Esophagus squamous epithelium (tissue), 5 donors: ENCODE measurements around the gene RAP1A. TPM values are rescaled to one million over a fixed set of nuclear protein-coding genes. Genes with fewer than 3 reads are reported as not detected.
"Not testable (repeated sequence)": the region's sequence is repeated elsewhere in the genome, so short reads cannot be mapped to it uniquely, and the experiment has no call there.

Experiments
- DNase-seq: peaks from one replicate; lab custom pipeline; 2025; lab: John Stamatoyannopoulos, UW
- H3K27ac ChIP-seq, 4 donors: fragments of 200-600 bp; sonication (generic); one replicate each; pipeline ENCODE4 v1.5.1; 2016 to 2019; ENCODE audit warnings: mild to moderate bottlenecking in 1 of 4
- H3K27me3 ChIP-seq, 4 donors: fragments of 200-600 bp; sonication (generic); 1 replicate in 3 of 4; 2 replicates in 1 of 4; pipeline versions ENCODE4 v1.5.1 to v1.6.0; 2017 to 2021; ENCODE audit warnings: antibody characterized with exemption in 1 of 4
- H3K36me3 ChIP-seq, 3 donors: fragments of 200-600 bp; sonication (generic); one replicate each; pipeline ENCODE4 v1.5.1; 2016 to 2019
- H3K4me1 ChIP-seq, 3 donors: fragments of 200-600 bp; sonication (generic); one replicate each; pipeline ENCODE4 v1.5.1; 2017 to 2019
- H3K4me3 ChIP-seq, 4 donors: fragments of 200-600 bp; sonication (generic); 1 replicate in 3 of 4; 2 replicates in 1 of 4; pipeline ENCODE4 v1.5.1; 2016 to 2019; ENCODE audit warnings: mild to moderate bottlenecking in 2 of 4, moderate library complexity in 1 of 4
- H3K9me3 ChIP-seq, 3 donors: fragments of 200-600 bp; sonication (generic); one replicate each; pipeline ENCODE4 v1.5.1; 2016 to 2019
- CTCF ChIP-seq, 6 experiments: fragments of 450-650 bp in 4 of 6; fragments of 200-600 bp in 2 of 6; sonication (generic) in 2 of 6; IDR thresholded peaks; one replicate each; pipeline ENCODE4 v1.5.1; 2016 to 2019; ENCODE audit warnings: antibody characterized with exemption in 6 of 6, mild to moderate bottlenecking in 4 of 6, moderate library complexity in 4 of 6
- POLR2A ChIP-seq, 4 donors: fragments of 450-650 bp; IDR thresholded peaks; one replicate each; pipeline ENCODE4 v1.6.1; 2017; ENCODE audit warnings: antibody characterized with exemption in 4 of 4, mild to moderate bottlenecking in 4 of 4, moderate library complexity in 3 of 4
- WGBS, 2 donors: methylation state at CpG; one replicate each; pipeline ENCODE4 v1.1.5; 2018; 5-methylcytosine and 5-hydroxymethylcytosine counted together
- intact Hi-C: fragments of 100-400 bp; cut with DNase I; formaldehyde crosslinking; loops from one replicate; pipeline ENCODE4 v1.15.0; 2022
- total RNA-seq, 4 donors: library from RNA; depleted of rRNA; stranded (reverse); fragments of >200 nt; gene quantifications; one replicate each; pipeline ENCODE4 v1.1.0, GENCODE V29; 2016
- donor health status: DM: yes; HTN: yes; CAD: no.

RAP1A gene
- total RNA-seq, 4 donors from 2014 or later: 24.3 to 111 (median 43.3) TPM

GRCh38 chr1:111628153-111628552, 8.6 kb downstream of the RAP1A start:
- TF ChIP-seq CTCF (IDR thresholded peaks at IDR 0.05) (no peak), POLR2A (IDR thresholded peaks at IDR 0.05) (no peak)
- Histone ChIP-seq H3K4me1 (peaks cover 0 to 92% (median 27%) of the 10 kb centered on the region in 3 donors), H3K36me3 (no peaks in the 10 kb centered on the region), H3K4me3 (no peak overlapping the region), H3K27me3 (no peaks in the 10 kb centered on the region), H3K27ac (no peak overlapping the region), H3K9me3 (no peaks in the 10 kb centered on the region)
- 73 to 81% methylated on average over 1 of the region's 2 CpGs for WGBS, 2 donors
- no peak for DNase-seq
- intact Hi-C loops: no loop called here

GRCh38 chr1:111629190-111629954, 9.8 kb downstream of the RAP1A start:
- WGBS, 2 donors: 78 to 86% methylated on average over 4 of the region's 4 CpGs
- Histone ChIP-seq H3K36me3 (no peaks in the 10 kb centered on the region), H3K4me3 (no peak overlapping the region), H3K4me1 (peaks cover 0 to 80% (median 22%) of the 10 kb centered on the region in 3 donors), H3K27me3 (no peaks in the 10 kb centered on the region), H3K27ac (peak overlapping the region in 1 of 4 donors; percentile 8), H3K9me3 (no peaks in the 10 kb centered on the region)
- no peak for TF ChIP-seq POLR2A (IDR thresholded peaks at IDR 0.05)
- TF ChIP-seq CTCF (IDR thresholded peaks at IDR 0.05): no peak
- no peak for DNase-seq
- intact Hi-C loops: no loop called here

- no peak for DNase-seq
- no peaks in the 10 kb centered on the region for H3K36me3 ChIP-seq
- TF ChIP-seq POLR2A (IDR thresholded peaks at IDR 0.05): no peak
- TF ChIP-seq CTCF (IDR thresholded peaks at IDR 0.05): no peak
- H3K4me1 ChIP-seq: peaks cover 0 to 74% (median 17%) of the 10 kb centered on the region in 3 donors
- no peaks in the 10 kb centered on the region for H3K9me3 ChIP-seq
- no peaks in the 10 kb centered on the region for H3K27me3 ChIP-seq
- no peak overlapping the region for H3K27ac ChIP-seq
- intact Hi-C loops: no loop called here
- H3K4me3 ChIP-seq: no peak overlapping the region
- 68 to 69% methylated on average over 2 of the region's 2 CpGs for WGBS, 2 donors
Observed at GRCh38 chr1:111630567-111630966, 11.0 kb downstream of the RAP1A start.

- Histone ChIP-seq H3K4me3 (no peak overlapping the region), H3K27ac (no peak overlapping the region), H3K9me3 (no peaks in the 10 kb centered on the region), H3K4me1 (peaks cover 0 to 72% (median 16%) of the 10 kb centered on the region in 3 donors), H3K36me3 (no peaks in the 10 kb centered on the region), H3K27me3 (no peaks in the 10 kb centered on the region)
- intact Hi-C loops: no loop called here
- WGBS, 2 donors: 48 to 61% methylated on average over 2 of the region's 2 CpGs
- TF ChIP-seq CTCF (IDR thresholded peaks at IDR 0.05) (no peak), POLR2A (IDR thresholded peaks at IDR 0.05) (no peak)
- no peak for DNase-seq
Observed at GRCh38 chr1:111631502-111631901, 11.9 kb downstream of the RAP1A start.

GRCh38 chr1:111632771-111633170, 13.2 kb downstream of the RAP1A start:
- H3K27me3 ChIP-seq, H3K9me3 ChIP-seq, DNase-seq, H3K36me3 ChIP-seq, H3K27ac ChIP-seq, intact Hi-C loops, H3K4me3 ChIP-seq: not testable (repeated sequence)
- peaks cover 4 to 72% (median 15%) of the 10 kb centered on the region in 3 donors for H3K4me1 ChIP-seq
- 88 to 95% methylated on average over 4 of the region's 4 CpGs for WGBS, 2 donors
